HepG2 (cell line): Measurements from ENCODE around the gene SNX30. TPM values are rescaled to one million over a fixed set of nuclear protein-coding genes. Genes with fewer than 3 reads are reported as not detected.

ENCODE experiments used
- ATAC-seq: fragments of 200-7000 bp; cut with Tn5 transposase; 3 replicates; pipeline ENCODE4 v1.9.1; 2020; ENCODE audit warnings: mild to moderate bottlenecking, moderate library complexity
- BruUV-seq: library from RNA; stranded (reverse); fragments of 400-500 nt; replicated peaks from 2 replicates; lab custom pipeline; 2021; lab: Mats Ljungman, UMichigan
- CTCF ChIA-PET: fragments of 300-600 bp; formaldehyde crosslinking; extraction: SDS; loops from one replicate; lab custom pipeline; 2021; ENCODE audit warnings: low total read pairs, inconsistent platforms, low intra/inter-chr PET ratio; lab: Yijun Ruan, JAX
- POLR2A ChIA-PET: fragments of 350-600 bp; sonication (Branson Sonifier 250); formaldehyde crosslinking; loops from one replicate; lab custom pipeline; 2020; ENCODE audit warnings: antibody characterized with exemption, inconsistent platforms; lab: Yijun Ruan, JAX
- DNase-seq: peaks from one replicate; pipeline ENCODE4 v3.0.0-alpha.2; 2015; ENCODE audit warnings: low spot score
- FAIRE-seq: peaks from 3 replicates; lab custom pipeline; 2011; peaks lifted over from hg19 to GRCh38; lab: Jason Lieb, UNC
- H2AFZ ChIP-seq: one replicate; pipeline ENCODE4 v1.6.1; 2011; ENCODE audit warnings: low read length, inconsistent platforms
- H3K27ac ChIP-seq: fragments of 300-600 bp; 3 replicates; pipeline ENCODE4 v1.8.0; 2011; ENCODE audit warnings: mixed run types, mild to moderate bottlenecking, mixed read lengths, low read length, inconsistent platforms; ENCODE audit not compliant: insufficient read depth; ENCODE audit errors: extremely low read length
- H3K27me3 ChIP-seq, 2 experiments: fragments of 200-600 bp in 1 of 2; 2 replicates in 1 of 2; 3 replicates in 1 of 2; pipeline versions ENCODE4 v1.6.0 to v1.8.0; 2011; ENCODE audit warnings: low read length in 2 of 2, mild to moderate bottlenecking in 2 of 2, moderate library complexity in 2 of 2, inconsistent platforms in 1 of 2; ENCODE audit not compliant: insufficient read depth in 2 of 2, control insufficient read depth in 1 of 2
- H3K36me3 ChIP-seq, 2 experiments: fragments of 200-600 bp in 1 of 2; replicated peaks in 1 of 2; 2 replicates in 1 of 2; 3 replicates in 1 of 2; pipeline versions ENCODE4 v1.5.1 to v1.8.0; 2011; ENCODE audit warnings: low read length in 2 of 2, inconsistent platforms in 1 of 2; ENCODE audit not compliant: insufficient read depth in 2 of 2, control insufficient read depth in 1 of 2
- H3K4me1 ChIP-seq: 2 replicates; pipeline ENCODE4 v1.5.1; 2012; ENCODE audit warnings: low read length, inconsistent platforms; ENCODE audit not compliant: insufficient read depth
- H3K4me2 ChIP-seq: 2 replicates; pipeline ENCODE4 v1.6.0; 2011; ENCODE audit warnings: low read depth, low read length, inconsistent platforms
- H3K4me3 ChIP-seq, 3 experiments: fragments of 200-600 bp in 1 of 3; sonication (generic), shearing (Covaris generic) in 1 of 3; replicated peaks in 1 of 3; 2 replicates each; pipeline ENCODE4 v1.5.1; 2011 to 2016; ENCODE audit warnings: low read length in 3 of 3, inconsistent platforms in 2 of 3, low read depth in 2 of 3, mild to moderate bottlenecking in 2 of 3, control low read depth in 1 of 3, mixed read lengths in 1 of 3; ENCODE audit not compliant: insufficient read depth in 1 of 3
- H3K79me2 ChIP-seq: one replicate; pipeline ENCODE4 v1.6.1; 2011; ENCODE audit warnings: low read length, inconsistent platforms; ENCODE audit not compliant: insufficient read depth
- H3K9ac ChIP-seq: 2 replicates; pipeline ENCODE4 v1.6.0; 2011; ENCODE audit warnings: mild to moderate bottlenecking, low read depth, low read length, inconsistent platforms; ENCODE audit not compliant: insufficient read depth
- H3K9me3 ChIP-seq: 2 replicates; pipeline ENCODE4 v1.5.1; 2012; ENCODE audit warnings: mild to moderate bottlenecking, low read length
- H4K20me1 ChIP-seq: 2 replicates; pipeline ENCODE4 v1.6.0; 2011; ENCODE audit warnings: inconsistent platforms, mild to moderate bottlenecking, low read length, moderate library complexity; ENCODE audit not compliant: insufficient read depth
- CBX1 ChIP-seq: IDR thresholded peaks from one replicate; pipeline ENCODE4 v1.6.1; 2016; ENCODE audit warnings: antibody characterized with exemption, low read depth
- ELF4 ChIP-seq: sonication (generic); formaldehyde crosslinking; IDR thresholded peaks from 2 replicates; pipeline ENCODE4 v1.5.0; 2020; ENCODE audit warnings: missing genetic modification reagents, mild to moderate bottlenecking, moderate library complexity, borderline replicate concordance
- FLYWCH1 ChIP-seq: sonication (generic); formaldehyde crosslinking; IDR thresholded peaks from 2 replicates; pipeline ENCODE4 v1.8.1; 2023; ENCODE audit warnings: mild to moderate bottlenecking, missing genetic modification reagents
- FOXA3 ChIP-seq: IDR thresholded peaks from 2 replicates; pipeline ENCODE4 v1.6.1; 2016; ENCODE audit warnings: missing genetic modification reagents, missing compliant biosample characterization
- PHF21A ChIP-seq: sonication (generic); formaldehyde crosslinking; IDR thresholded peaks from 2 replicates; pipeline ENCODE4 v1.5.0; 2020; ENCODE audit warnings: mild to moderate bottlenecking, missing genetic modification reagents
- RBFOX2 ChIP-seq: fragments of 200-400 bp; formaldehyde crosslinking; IDR thresholded peaks from 2 replicates; pipeline ENCODE4 v1.6.1; 2017; ENCODE audit warnings: low read depth, mild to moderate bottlenecking, low read length
- RFXAP ChIP-seq: sonication (generic); formaldehyde crosslinking; IDR thresholded peaks from 2 replicates; pipeline ENCODE4 v1.4.0; 2020; ENCODE audit warnings: missing genetic modification reagents, borderline replicate concordance
- SP4 ChIP-seq: sonication (generic); formaldehyde crosslinking; IDR thresholded peaks from 2 replicates; pipeline ENCODE4 v1.8.1; 2023; ENCODE audit warnings: mild to moderate bottlenecking, missing genetic modification reagents
- YY1 ChIP-seq: IDR thresholded peaks from 2 replicates; pipeline ENCODE4 v1.6.1; 2011; ENCODE audit warnings: low read length, low read depth, moderate library complexity, mild to moderate bottlenecking; ENCODE audit not compliant: insufficient read depth, insufficient replicate concordance
- ZNF543 ChIP-seq: sonication (generic); formaldehyde crosslinking; IDR thresholded peaks from 2 replicates; pipeline ENCODE4 v1.4.0; 2020; ENCODE audit warnings: mild to moderate bottlenecking, missing genetic modification reagents
- ZNF547 ChIP-seq: sonication (generic); formaldehyde crosslinking; IDR thresholded peaks from 2 replicates; pipeline ENCODE4 v1.5.1; 2020; ENCODE audit warnings: mild to moderate bottlenecking, missing genetic modification reagents
- WGBS: methylation state at CpG from one replicate; pipeline ENCODE4 v1.1.6; 2017; ENCODE audit warnings: low lambda C conversion rate; 5-methylcytosine and 5-hydroxymethylcytosine counted together
- in situ Hi-C: cut with HindIII; loops from 2 replicates; pipeline ENCODE4 v1.10.0; 2017; ENCODE audit warnings: low pct_unique_long_range_greater_than_20kb; ENCODE audit not compliant: extremely low pct_ligation_motif_present
- intact Hi-C: fragments of 100-400 bp; cut with micrococcal nuclease; formaldehyde crosslinking; loops from one replicate; pipeline ENCODE4 v1.10.0; 2022; ENCODE audit not compliant: unreplicated experiment
- polyA plus RNA-seq, 8 experiments: library from polyadenylated mRNA; depleted of rRNA in 3 of 8; stranded (reverse) in 7 of 8; unstranded in 1 of 8; fragments of >200 nt; fragmentation: Illumina TruSeq in 4 of 8; extraction: Trizol in 4 of 8; gene quantifications; 2 replicates each; pipeline versions ENCODE4 v1.2.1 to v1.2.3, GENCODE V29; 2011 to 2016; ENCODE audit warnings: low read depth in 4 of 8, missing spikeins in 1 of 8, mixed read lengths in 1 of 8; ENCODE audit not compliant: insufficient read depth in 1 of 8
- total RNA-seq, 5 experiments: library from RNA; depleted of rRNA; stranded (reverse); fragments of >200 nt; fragmentation: Illumina TruSeq; extraction: Trizol; gene quantifications; 2 replicates each; pipeline ENCODE4 v1.2.3, GENCODE V29; 2016; ENCODE audit warnings: low read depth in 1 of 5
- TF ChIP-seq, protein P1 (sequence below): sonication (generic); formaldehyde crosslinking; IDR thresholded peaks from 2 replicates; pipeline ENCODE4 v1.4.0; 2020; ENCODE audit warnings: missing genetic modification reagents, borderline replicate concordance

SNX30 gene
- total and polyA plus RNA-seq, 2 of the 13 experiments (the other 11 are each of a cell fraction or from before 2014, with no cell fraction given), result 4.4 to 12.4 TPM

DNA sequence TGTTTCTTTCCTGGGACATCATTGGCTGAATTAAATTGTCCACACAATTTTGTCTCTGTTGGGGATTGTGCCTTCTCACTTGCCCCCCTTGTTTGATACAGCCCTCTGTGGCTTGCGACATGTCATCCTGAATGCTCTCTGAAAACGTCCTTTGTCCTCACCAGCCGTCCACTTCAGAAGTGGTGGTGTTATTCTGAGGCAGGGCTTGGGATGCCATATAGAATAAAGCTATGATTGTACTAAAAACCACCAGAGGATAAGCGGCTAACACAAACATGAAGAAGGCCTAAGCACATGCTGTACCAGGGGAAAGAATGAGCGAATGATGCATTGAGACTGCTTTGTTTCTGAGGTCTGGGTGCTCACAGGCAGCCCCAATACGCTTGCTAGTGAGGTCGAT lies 3.5 kb upstream of the SNX30 start (continued):
- TF ChIP-seq, protein P1, sequence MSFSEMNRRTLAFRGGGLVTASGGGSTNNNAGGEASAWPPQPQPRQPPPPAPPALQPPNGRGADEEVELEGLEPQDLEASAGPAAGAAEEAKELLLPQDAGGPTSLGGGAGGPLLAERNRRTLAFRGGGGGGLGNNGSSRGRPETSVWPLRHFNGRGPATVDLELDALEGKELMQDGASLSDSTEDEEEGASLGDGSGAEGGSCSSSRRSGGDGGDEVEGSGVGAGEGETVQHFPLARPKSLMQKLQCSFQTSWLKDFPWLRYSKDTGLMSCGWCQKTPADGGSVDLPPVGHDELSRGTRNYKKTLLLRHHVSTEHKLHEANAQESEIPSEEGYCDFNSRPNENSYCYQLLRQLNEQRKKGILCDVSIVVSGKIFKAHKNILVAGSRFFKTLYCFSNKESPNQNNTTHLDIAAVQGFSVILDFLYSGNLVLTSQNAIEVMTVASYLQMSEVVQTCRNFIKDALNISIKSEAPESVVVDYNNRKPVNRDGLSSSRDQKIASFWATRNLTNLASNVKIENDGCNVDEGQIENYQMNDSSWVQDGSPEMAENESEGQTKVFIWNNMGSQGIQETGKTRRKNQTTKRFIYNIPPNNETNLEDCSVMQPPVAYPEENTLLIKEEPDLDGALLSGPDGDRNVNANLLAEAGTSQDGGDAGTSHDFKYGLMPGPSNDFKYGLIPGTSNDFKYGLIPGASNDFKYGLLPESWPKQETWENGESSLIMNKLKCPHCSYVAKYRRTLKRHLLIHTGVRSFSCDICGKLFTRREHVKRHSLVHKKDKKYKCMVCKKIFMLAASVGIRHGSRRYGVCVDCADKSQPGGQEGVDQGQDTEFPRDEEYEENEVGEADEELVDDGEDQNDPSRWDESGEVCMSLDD (CRISPR knock-in tag), result no peak
- 0 out of 2 replicates have a peak, but pooled peaks have one; percentile 36 for TF ChIP-seq ELF4 (CRISPR knock-in tag)
- TF ChIP-seq RFXAP, result no peak
- peak; percentile 73 for TF ChIP-seq PHF21A

DNA sequence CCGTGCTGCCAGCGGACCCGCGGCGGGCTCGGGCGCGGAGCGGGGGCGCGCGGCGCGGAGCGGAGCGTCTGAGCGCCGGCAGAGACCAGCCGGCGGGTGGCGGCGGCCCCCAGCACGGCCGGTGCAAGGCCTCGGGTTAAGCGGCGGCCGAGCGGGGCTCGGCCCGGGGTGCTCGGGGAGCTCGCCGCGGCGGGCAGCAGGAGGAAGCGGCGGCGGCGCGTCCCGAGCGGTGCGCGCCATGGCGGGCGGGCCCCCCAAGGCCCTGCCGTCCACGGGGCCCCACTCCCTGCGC lies 150 bp downstream of the SNX30 start:
- DNase-seq, result no peak
- Histone ChIP-seq H3K4me3 (peak overlapping the region; percentile 86 to 97 (median 89)), H3K4me2 (peak overlapping the region; percentile 91), H3K9ac (peak overlapping the region; percentile 88), H3K9me3 (no peaks in the 10 kb centered on the region), H3K27ac (peak overlapping the region; percentile 65), H3K79me2 (peaks cover 35% of the 10 kb centered on the region), H3K36me3 (no peaks in the 10 kb centered on the region), H4K20me1 (no peaks in the 10 kb centered on the region)
- in situ Hi-C loops, result no loop called here
- POLR2A ChIA-PET, result interaction anchor here (0.9 to 6.0 kb wide), 5 partner anchors 13 to 372 kb away, joined by 3 to 35 read pairs (median 17); partner anchors contain the start of gene INIP
- BruUV-seq, result no TSS peak
- TF ChIP-seq FOXA3 (CRISPR knock-in tag) (no peak), ZNF543 (CRISPR knock-in tag) (peak; percentile 3; the same call in 1 of the 2 replicates), CBX1 (no peak), ZNF547 (peak; percentile 43; the same call in 1 of the 2 replicates), FLYWCH1 (CRISPR knock-in tag) (0 out of 2 replicates have a peak, but pooled peaks have one; percentile 11), YY1 (peak; percentile 4), RBFOX2 (peak; percentile 64), SP4 (CRISPR knock-in tag) (peak; percentile 28; the same call in 1 of the 2 replicates)
- TF ChIP-seq, all 625 proteins: peak for 6
- H3K4me1 ChIP-seq, result peaks cover 80% of the 10 kb centered on the region
- no peak overlapping the region for H2AFZ ChIP-seq
- CTCF ChIA-PET, result no interaction called here
- no CpG with 5 or more reads among the region's 50 CpGs for WGBS
- intact Hi-C loops, result loop anchor here (1.0 kb wide), 1 partner anchor 43 kb away; no protein-coding TSS in a partner anchor
- FAIRE-seq (no peak), ATAC-seq (no peak)
- no peaks in the 10 kb centered on the region; a peak in 1 of 5 replicates for H3K27me3 ChIP-seq
